AG09309 (cell line): ENCODE measurements around the gene ZNF428.

Experiments
- DNase-seq: peaks from one replicate; pipeline ENCODE4 v3.0.0-alpha.2; 2010; ENCODE audit warnings: low read depth
- H3K4me3 ChIP-seq: 2 replicates; pipeline ENCODE4 v1.5.1; 2011; ENCODE audit warnings: mild to moderate bottlenecking, low read depth, low read length, moderate library complexity; ENCODE audit not compliant: control insufficient read depth
- TF ChIP-seq, protein P1 (sequence below): IDR thresholded peaks from 2 replicates; pipeline ENCODE4 v1.5.1; 2011; ENCODE audit warnings: mild to moderate bottlenecking, low read depth, low read length, inconsistent platforms; ENCODE audit not compliant: insufficient read depth, control insufficient read depth; ENCODE audit errors: missing control alignments

The ZNF428 gene

DNA sequence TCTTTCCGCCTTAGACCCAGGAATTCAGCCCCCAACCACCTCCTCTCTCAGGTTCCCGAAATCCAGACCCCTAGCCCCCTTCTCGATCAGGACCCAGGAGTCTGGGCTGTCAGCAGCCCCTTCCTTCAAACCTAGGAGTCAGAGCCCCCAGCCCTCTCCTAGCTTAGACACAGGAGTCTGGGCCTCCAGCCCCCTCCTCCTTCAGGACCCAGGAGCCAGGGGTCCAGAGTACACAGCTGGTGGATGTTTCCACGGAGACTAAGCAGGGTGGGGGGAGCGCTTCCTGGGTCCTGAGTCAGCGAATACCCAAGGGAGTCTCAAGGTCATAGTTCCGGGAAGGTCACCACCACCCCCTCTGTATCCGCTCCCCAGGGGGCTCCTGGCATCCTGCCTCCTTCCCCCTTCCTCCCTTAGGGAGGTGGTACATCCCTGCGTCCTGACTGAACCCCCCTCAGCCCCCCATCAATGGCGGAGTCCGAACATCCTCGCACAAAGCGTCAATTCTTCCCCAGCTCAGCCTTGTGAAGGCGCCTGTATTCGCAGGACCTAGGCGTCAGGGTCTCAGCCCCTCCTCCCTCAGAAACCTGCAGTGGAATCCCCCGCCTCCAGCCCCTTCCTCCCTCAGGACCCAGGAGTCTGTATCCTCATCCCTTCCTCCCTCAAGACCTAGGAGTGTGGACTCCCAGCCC lies 15.6 kb upstream of the ZNF428 start:
- H3K4me3 ChIP-seq = no peak overlapping the region
- TF ChIP-seq, protein P1, sequence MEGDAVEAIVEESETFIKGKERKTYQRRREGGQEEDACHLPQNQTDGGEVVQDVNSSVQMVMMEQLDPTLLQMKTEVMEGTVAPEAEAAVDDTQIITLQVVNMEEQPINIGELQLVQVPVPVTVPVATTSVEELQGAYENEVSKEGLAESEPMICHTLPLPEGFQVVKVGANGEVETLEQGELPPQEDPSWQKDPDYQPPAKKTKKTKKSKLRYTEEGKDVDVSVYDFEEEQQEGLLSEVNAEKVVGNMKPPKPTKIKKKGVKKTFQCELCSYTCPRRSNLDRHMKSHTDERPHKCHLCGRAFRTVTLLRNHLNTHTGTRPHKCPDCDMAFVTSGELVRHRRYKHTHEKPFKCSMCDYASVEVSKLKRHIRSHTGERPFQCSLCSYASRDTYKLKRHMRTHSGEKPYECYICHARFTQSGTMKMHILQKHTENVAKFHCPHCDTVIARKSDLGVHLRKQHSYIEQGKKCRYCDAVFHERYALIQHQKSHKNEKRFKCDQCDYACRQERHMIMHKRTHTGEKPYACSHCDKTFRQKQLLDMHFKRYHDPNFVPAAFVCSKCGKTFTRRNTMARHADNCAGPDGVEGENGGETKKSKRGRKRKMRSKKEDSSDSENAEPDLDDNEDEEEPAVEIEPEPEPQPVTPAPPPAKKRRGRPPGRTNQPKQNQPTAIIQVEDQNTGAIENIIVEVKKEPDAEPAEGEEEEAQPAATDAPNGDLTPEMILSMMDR = no peak
- no peak for DNase-seq

DNA sequence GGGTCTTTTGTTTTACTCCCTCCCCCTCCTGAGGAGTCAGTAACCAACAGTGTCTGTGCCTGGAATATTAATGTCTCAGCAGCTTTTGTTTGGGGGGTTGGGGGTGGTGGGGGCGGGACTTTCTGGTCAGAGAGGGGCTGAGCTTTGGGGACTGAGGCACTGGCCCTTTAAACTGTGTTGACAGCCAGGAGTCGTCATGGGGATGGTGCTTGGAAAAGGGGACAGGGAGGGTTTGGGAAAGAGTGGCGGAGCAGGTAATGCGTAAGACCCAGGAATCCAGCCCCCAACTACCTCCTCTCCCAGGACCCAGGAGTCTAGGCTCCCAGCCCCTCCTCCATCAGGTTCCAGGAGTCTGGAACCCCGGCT lies 15.1 kb upstream of the ZNF428 start:
- TF ChIP-seq, protein P1 = no peak
- no peak overlapping the region for H3K4me3 ChIP-seq
- DNase-seq = no peak

DNA sequence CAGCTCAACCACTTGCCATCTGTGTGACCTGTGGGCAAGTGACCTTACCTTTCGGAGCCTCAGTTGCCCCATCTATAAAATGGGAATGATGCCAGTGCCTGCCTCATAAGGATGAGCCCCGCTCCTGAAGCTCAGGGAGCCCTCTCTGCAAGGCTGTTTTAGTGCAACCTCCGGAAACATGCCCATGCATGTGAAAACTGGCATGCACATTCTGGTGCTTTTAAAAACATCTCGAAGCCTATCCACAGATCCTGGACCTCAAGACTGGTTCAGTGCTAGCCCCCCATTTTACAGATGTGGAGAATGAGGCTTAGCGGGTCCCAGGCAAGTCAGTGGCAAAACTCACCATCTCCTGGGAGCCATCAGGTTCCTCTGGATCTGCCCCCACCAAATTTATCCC lies 14.6 kb upstream of the ZNF428 start:
- DNase-seq = no peak
- TF ChIP-seq, protein P1 = no peak
- H3K4me3 ChIP-seq = no peak overlapping the region

DNA sequence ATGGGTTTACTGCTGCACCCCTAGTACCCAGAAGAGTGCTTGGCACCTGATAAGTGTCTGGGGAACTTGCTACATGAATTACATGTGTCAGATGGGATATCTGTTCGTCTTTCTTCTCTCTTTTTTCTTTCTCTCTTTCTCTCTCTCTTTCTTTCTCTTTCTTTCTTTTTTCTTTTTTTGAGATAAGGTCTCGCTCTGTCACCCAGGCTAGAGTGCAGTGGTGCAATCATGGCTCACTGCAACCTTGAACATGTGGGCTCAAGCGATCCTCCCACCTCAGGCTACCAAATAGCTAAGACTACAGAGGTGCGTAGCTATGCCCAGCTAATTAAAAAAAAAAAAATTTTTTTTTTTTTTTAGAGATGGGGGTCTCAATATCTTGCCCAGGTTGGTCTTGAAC lies 14.1 kb upstream of the ZNF428 start:
- no peak for DNase-seq
- no peak overlapping the region for H3K4me3 ChIP-seq
- TF ChIP-seq, protein P1 = no peak

DNA sequence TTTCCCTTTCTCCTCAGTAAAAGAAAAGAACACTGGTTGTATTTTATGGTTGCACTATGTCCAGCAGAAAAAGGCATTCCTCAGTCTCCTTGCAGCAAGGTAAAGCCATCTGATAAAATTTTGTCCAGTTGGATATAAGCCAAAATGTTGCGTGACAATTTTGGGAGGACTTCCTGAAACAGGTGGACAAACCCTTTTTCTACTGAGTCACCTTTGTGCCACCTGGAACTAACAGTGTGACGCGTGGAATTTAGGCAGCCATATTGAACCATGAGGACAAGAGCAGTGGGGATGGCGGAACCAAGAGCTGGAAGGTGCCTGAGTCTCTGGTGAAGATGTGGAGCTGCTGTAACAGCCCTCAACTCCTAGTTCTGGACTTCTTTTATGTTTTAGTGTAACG lies 12.1 kb upstream of the ZNF428 start:
- TF ChIP-seq, protein P1 = no peak
- no peak overlapping the region for H3K4me3 ChIP-seq
- no peak for DNase-seq

DNA sequence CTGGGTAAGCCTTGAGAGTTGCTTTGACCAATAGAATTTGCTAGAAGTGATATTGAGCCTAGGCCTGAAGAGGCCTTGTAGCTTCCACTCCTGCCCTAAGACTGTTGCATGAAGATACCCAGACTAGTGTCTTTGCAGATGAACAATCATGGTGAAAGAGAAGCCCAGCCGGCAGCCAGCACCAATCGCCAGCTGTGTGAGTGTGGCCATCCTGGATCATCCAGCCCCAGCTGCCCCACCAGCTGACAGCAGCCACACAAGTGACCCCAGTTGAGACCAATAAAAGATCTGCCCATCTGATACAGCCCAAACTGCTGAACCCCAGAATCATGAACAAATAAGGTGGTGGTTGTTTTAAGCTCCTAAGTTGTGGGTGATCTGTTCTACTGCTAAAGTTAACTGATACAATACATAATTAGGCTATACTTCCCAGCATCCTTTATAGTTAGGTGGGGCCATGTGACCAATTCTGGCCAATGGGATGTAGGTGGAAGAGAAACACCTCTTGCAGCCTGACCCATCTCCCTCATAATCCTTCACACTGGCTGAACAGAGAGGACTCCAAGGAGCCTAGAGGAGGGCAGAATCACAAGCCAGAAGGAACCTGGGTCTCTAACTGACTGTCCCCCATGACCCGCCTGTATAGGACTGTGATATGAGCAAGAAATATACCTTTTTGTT lies 9.4 kb upstream of the ZNF428 start:
- DNase-seq = no peak
- H3K4me3 ChIP-seq = no peak overlapping the region
- TF ChIP-seq, protein P1 = no peak
